WTC11 (cell line): ENCODE results near the gene MED12L. TPM values are rescaled to one million over a fixed set of nuclear protein-coding genes. Genes with fewer than 3 reads are reported as not detected.

Experiments used
- ATAC-seq: fragments of 200-7000 bp; cut with Tn5 transposase; 2 replicates; pipeline ENCODE4 v1.10.0; 2021; ENCODE audit warnings: mild to moderate bottlenecking, moderate library complexity
- CTCF ChIA-PET: fragments of 300-600 bp; sonication (Branson Sonifier 250); formaldehyde crosslinking; loops from one replicate; lab custom pipeline; 2021; ENCODE audit warnings: antibody characterized with exemption; lab: Charles Lee
- POLR2A ChIA-PET: fragments of 350-600 bp; sonication (Branson Sonifier 250); formaldehyde crosslinking; loops from one replicate; lab custom pipeline; 2021; ENCODE audit warnings: antibody characterized with exemption; lab: Charles Lee
- DNase-seq: peaks from one replicate; pipeline ENCODE4 v3.0.0; 2021; ENCODE audit warnings: low spot score
- H3K27ac Mint-ChIP-seq: 2 replicates; pipeline ENCODE4 v1.8.0; 2021; ENCODE audit warnings: mixed read lengths
- H3K27me3 Mint-ChIP-seq: 2 replicates; pipeline ENCODE4 v1.8.0; 2021; ENCODE audit warnings: low read depth, mild to moderate bottlenecking, moderate library complexity, mixed read lengths
- H3K36me3 Mint-ChIP-seq: 2 replicates; pipeline ENCODE4 v1.8.0; 2021; ENCODE audit warnings: mixed read lengths
- H3K4me1 Mint-ChIP-seq: 2 replicates; pipeline ENCODE4 v1.8.0; 2022; ENCODE audit warnings: mixed read lengths
- H3K4me3 Mint-ChIP-seq: 2 replicates; pipeline ENCODE4 v1.8.0; 2021; ENCODE audit warnings: mild to moderate bottlenecking, moderate library complexity, mixed read lengths
- H3K9me3 Mint-ChIP-seq: 2 replicates; pipeline ENCODE4 v1.8.0; 2021; ENCODE audit warnings: mixed read lengths
- CREM ChIP-seq: sonication (generic); formaldehyde crosslinking; IDR thresholded peaks from 2 replicates; pipeline ENCODE4 v1.8.1; 2022; ENCODE audit warnings: mild to moderate bottlenecking, missing genetic modification reagents, moderate library complexity
- EMX1 ChIP-seq: fragments of 250-450 bp; sonication (Bioruptor Pico); IDR thresholded peaks from 2 replicates; pipeline ENCODE4 v1.8.0; 2021; ENCODE audit warnings: mild to moderate bottlenecking
- GRHL2 ChIP-seq: fragments of 250-450 bp; sonication (Bioruptor Pico); IDR thresholded peaks from 2 replicates; pipeline ENCODE4 v1.8.0; 2022; ENCODE audit warnings: mild to moderate bottlenecking, moderate library complexity; ENCODE audit not compliant: insufficient replicate concordance, severe bottlenecking
- KAT7 ChIP-seq: sonication (generic); formaldehyde crosslinking; IDR thresholded peaks from 2 replicates; pipeline ENCODE4 v1.8.1; 2023; ENCODE audit warnings: missing genetic modification reagents, mild to moderate bottlenecking, borderline replicate concordance
- NR1H2 ChIP-seq: sonication (generic); formaldehyde crosslinking; IDR thresholded peaks from 2 replicates; pipeline ENCODE4 v1.9.0; 2021; ENCODE audit warnings: mild to moderate bottlenecking, moderate library complexity, missing genetic modification reagents
- NR2C2 ChIP-seq: sonication (generic); formaldehyde crosslinking; IDR thresholded peaks from 2 replicates; pipeline ENCODE4 v1.8.0; 2022; ENCODE audit warnings: mild to moderate bottlenecking, missing genetic modification reagents
- NR3C1 ChIP-seq: sonication (generic); formaldehyde crosslinking; conservative IDR thresholded peaks from 2 replicates; pipeline ENCODE4 v1.8.1; 2023; ENCODE audit warnings: low read depth, mild to moderate bottlenecking, missing genetic modification reagents
- RELA ChIP-seq: sonication (generic); formaldehyde crosslinking; IDR thresholded peaks from 2 replicates; pipeline ENCODE4 v1.8.1; 2022; ENCODE audit warnings: missing genetic modification reagents, mild to moderate bottlenecking, borderline replicate concordance
- TEAD4 ChIP-seq: sonication (generic); formaldehyde crosslinking; IDR thresholded peaks from 2 replicates; pipeline ENCODE4 v1.8.0; 2022; ENCODE audit warnings: mild to moderate bottlenecking, missing genetic modification reagents
- ZBTB21 ChIP-seq: sonication (generic); formaldehyde crosslinking; IDR thresholded peaks from 2 replicates; pipeline ENCODE4 v1.8.1; 2023; ENCODE audit warnings: mild to moderate bottlenecking, missing genetic modification reagents, borderline replicate concordance
- ZNF219 ChIP-seq: sonication (generic); formaldehyde crosslinking; IDR thresholded peaks from 2 replicates; pipeline ENCODE4 v1.8.0; 2023; ENCODE audit warnings: missing genetic modification reagents, mild to moderate bottlenecking, borderline replicate concordance
- ZNF317 ChIP-seq: sonication (generic); formaldehyde crosslinking; IDR thresholded peaks from 2 replicates; pipeline ENCODE4 v1.8.1; 2023; ENCODE audit warnings: low read depth, mild to moderate bottlenecking, moderate library complexity, missing genetic modification reagents, borderline replicate concordance
- total RNA-seq: library from RNA; stranded (reverse); gene quantifications from 3 replicates; pipeline ENCODE4 v1.2.3, GENCODE V29; 2021
- TF ChIP-seq, protein P1 (sequence below): sonication (generic); formaldehyde crosslinking; IDR thresholded peaks from 2 replicates; pipeline ENCODE4 v1.8.0; 2022; ENCODE audit warnings: mild to moderate bottlenecking, missing genetic modification reagents
- TF ChIP-seq, protein P2 (sequence below): sonication (generic); formaldehyde crosslinking; IDR thresholded peaks from 2 replicates; pipeline ENCODE4 v1.8.1; 2022; ENCODE audit warnings: mild to moderate bottlenecking, missing genetic modification reagents, moderate library complexity, borderline replicate concordance
- TF ChIP-seq, protein P3 (sequence below): sonication (generic); formaldehyde crosslinking; IDR thresholded peaks from 2 replicates; pipeline ENCODE4 v1.8.1; 2022; ENCODE audit warnings: missing genetic modification reagents, borderline replicate concordance
- TF ChIP-seq, protein P4 (sequence below): sonication (generic); formaldehyde crosslinking; IDR thresholded peaks from 2 replicates; pipeline ENCODE4 v1.8.0; 2022; ENCODE audit warnings: mild to moderate bottlenecking, missing genetic modification reagents
- TF ChIP-seq, protein P5 (sequence below): sonication (generic); formaldehyde crosslinking; IDR thresholded peaks from 2 replicates; pipeline ENCODE4 v1.8.1; 2023; ENCODE audit warnings: mild to moderate bottlenecking, moderate library complexity, missing genetic modification reagents
- TF ChIP-seq, protein P6 (sequence below): sonication (generic); formaldehyde crosslinking; IDR thresholded peaks from 2 replicates; pipeline ENCODE4 v1.8.1; 2023; ENCODE audit warnings: mild to moderate bottlenecking, missing genetic modification reagents, moderate library complexity
- TF ChIP-seq, protein P7 (sequence below): sonication (generic); formaldehyde crosslinking; IDR thresholded peaks from 2 replicates; pipeline ENCODE4 v1.8.0; 2022; ENCODE audit warnings: missing genetic modification reagents

The MED12L gene
- total RNA-seq, 1 experiment from 2014 or later: 27.4 TPM

DNA sequence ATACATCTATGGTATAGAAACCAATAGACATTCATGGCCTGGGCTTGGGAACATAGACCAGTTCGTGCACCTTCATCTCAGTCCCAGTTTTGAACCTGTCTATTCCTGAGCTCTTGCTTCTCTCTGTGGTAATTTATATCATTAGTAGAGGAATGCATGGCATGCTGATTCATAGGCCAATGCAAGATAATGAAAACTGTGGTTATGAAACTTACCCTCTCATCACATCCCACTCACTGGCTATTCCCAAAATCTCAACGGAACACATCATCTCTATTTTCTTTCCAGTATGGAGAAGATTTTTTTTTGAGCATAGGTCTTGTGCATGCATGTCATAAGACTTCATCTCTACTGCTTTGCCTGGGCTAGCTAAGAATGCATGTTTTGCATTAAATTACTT is 317.8 kb downstream of the MED12L start:
- Mint-ChIP-seq H3K9me3 (no peaks in the 10 kb centered on the region), H3K4me1 (peaks cover 23% of the 10 kb centered on the region), H3K36me3 (no peaks in the 10 kb centered on the region), H3K4me3 (no peak overlapping the region), H3K27ac (no peak overlapping the region), H3K27me3 (no peaks in the 10 kb centered on the region)
- DNase-seq (no peak), ATAC-seq (no peak)
- CTCF ChIA-PET: no interaction called here
- no peak for TF ChIP-seq TEAD4 (CRISPR knock-in tag)
- TF ChIP-seq KAT7 (CRISPR knock-in tag): no peak
- TF ChIP-seq ZNF317 (CRISPR knock-in tag): no peak
- TF ChIP-seq, protein P1, sequence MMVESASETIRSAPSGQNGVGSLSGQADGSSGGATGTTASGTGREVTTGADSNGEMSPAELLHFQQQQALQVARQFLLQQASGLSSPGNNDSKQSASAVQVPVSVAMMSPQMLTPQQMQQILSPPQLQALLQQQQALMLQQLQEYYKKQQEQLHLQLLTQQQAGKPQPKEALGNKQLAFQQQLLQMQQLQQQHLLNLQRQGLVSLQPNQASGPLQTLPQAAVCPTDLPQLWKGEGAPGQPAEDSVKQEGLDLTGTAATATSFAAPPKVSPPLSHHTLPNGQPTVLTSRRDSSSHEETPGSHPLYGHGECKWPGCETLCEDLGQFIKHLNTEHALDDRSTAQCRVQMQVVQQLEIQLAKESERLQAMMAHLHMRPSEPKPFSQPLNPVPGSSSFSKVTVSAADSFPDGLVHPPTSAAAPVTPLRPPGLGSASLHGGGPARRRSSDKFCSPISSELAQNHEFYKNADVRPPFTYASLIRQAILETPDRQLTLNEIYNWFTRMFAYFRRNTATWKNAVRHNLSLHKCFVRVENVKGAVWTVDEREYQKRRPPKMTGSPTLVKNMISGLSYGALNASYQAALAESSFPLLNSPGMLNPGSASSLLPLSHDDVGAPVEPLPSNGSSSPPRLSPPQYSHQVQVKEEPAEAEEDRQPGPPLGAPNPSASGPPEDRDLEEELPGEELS (CRISPR knock-in tag): no peak
- TF ChIP-seq CREM (CRISPR knock-in tag): no peak
- no peak for TF ChIP-seq GRHL2 (CRISPR knock-in tag)
- TF ChIP-seq RELA (CRISPR knock-in tag): no peak
- TF ChIP-seq, protein P2, sequence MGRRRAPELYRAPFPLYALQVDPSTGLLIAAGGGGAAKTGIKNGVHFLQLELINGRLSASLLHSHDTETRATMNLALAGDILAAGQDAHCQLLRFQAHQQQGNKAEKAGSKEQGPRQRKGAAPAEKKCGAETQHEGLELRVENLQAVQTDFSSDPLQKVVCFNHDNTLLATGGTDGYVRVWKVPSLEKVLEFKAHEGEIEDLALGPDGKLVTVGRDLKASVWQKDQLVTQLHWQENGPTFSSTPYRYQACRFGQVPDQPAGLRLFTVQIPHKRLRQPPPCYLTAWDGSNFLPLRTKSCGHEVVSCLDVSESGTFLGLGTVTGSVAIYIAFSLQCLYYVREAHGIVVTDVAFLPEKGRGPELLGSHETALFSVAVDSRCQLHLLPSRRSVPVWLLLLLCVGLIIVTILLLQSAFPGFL: no peak
- no peak for TF ChIP-seq NR1H2 (CRISPR knock-in tag)
- TF ChIP-seq, protein P3, sequence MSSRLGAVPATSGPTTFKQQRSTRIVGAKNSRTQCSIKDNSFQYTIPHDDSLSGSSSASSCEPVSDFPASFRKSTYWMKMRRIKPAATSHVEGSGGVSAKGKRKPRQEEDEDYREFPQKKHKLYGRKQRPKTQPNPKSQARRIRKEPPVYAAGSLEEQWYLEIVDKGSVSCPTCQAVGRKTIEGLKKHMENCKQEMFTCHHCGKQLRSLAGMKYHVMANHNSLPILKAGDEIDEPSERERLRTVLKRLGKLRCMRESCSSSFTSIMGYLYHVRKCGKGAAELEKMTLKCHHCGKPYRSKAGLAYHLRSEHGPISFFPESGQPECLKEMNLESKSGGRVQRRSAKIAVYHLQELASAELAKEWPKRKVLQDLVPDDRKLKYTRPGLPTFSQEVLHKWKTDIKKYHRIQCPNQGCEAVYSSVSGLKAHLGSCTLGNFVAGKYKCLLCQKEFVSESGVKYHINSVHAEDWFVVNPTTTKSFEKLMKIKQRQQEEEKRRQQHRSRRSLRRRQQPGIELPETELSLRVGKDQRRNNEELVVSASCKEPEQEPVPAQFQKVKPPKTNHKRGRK (CRISPR knock-in tag): no peak
- TF ChIP-seq, protein P4, sequence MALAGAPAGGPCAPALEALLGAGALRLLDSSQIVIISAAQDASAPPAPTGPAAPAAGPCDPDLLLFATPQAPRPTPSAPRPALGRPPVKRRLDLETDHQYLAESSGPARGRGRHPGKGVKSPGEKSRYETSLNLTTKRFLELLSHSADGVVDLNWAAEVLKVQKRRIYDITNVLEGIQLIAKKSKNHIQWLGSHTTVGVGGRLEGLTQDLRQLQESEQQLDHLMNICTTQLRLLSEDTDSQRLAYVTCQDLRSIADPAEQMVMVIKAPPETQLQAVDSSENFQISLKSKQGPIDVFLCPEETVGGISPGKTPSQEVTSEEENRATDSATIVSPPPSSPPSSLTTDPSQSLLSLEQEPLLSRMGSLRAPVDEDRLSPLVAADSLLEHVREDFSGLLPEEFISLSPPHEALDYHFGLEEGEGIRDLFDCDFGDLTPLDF (CRISPR knock-in tag): no peak
- TF ChIP-seq, protein P5, sequence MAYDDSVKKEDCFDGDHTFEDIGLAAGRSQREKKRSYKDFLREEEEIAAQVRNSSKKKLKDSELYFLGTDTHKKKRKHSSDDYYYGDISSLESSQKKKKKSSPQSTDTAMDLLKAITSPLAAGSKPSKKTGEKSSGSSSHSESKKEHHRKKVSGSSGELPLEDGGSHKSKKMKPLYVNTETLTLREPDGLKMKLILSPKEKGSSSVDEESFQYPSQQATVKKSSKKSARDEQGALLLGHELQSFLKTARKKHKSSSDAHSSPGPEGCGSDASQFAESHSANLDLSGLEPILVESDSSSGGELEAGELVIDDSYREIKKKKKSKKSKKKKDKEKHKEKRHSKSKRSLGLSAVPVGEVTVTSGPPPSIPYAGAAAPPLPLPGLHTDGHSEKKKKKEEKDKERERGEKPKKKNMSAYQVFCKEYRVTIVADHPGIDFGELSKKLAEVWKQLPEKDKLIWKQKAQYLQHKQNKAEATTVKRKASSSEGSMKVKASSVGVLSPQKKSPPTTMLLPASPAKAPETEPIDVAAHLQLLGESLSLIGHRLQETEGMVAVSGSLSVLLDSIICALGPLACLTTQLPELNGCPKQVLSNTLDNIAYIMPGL: no peak
- no peak for TF ChIP-seq EMX1 (CRISPR knock-in tag)
- TF ChIP-seq NR3C1 (CRISPR knock-in tag): no peak
- TF ChIP-seq, protein P6, sequence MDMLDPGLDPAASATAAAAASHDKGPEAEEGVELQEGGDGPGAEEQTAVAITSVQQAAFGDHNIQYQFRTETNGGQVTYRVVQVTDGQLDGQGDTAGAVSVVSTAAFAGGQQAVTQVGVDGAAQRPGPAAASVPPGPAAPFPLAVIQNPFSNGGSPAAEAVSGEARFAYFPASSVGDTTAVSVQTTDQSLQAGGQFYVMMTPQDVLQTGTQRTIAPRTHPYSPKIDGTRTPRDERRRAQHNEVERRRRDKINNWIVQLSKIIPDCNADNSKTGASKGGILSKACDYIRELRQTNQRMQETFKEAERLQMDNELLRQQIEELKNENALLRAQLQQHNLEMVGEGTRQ (CRISPR knock-in tag): no peak
- no peak for TF ChIP-seq NR2C2 (CRISPR knock-in tag)
- TF ChIP-seq ZNF219 (CRISPR knock-in tag): no peak
- TF ChIP-seq ZBTB21: no peak
- TF ChIP-seq, protein P7, sequence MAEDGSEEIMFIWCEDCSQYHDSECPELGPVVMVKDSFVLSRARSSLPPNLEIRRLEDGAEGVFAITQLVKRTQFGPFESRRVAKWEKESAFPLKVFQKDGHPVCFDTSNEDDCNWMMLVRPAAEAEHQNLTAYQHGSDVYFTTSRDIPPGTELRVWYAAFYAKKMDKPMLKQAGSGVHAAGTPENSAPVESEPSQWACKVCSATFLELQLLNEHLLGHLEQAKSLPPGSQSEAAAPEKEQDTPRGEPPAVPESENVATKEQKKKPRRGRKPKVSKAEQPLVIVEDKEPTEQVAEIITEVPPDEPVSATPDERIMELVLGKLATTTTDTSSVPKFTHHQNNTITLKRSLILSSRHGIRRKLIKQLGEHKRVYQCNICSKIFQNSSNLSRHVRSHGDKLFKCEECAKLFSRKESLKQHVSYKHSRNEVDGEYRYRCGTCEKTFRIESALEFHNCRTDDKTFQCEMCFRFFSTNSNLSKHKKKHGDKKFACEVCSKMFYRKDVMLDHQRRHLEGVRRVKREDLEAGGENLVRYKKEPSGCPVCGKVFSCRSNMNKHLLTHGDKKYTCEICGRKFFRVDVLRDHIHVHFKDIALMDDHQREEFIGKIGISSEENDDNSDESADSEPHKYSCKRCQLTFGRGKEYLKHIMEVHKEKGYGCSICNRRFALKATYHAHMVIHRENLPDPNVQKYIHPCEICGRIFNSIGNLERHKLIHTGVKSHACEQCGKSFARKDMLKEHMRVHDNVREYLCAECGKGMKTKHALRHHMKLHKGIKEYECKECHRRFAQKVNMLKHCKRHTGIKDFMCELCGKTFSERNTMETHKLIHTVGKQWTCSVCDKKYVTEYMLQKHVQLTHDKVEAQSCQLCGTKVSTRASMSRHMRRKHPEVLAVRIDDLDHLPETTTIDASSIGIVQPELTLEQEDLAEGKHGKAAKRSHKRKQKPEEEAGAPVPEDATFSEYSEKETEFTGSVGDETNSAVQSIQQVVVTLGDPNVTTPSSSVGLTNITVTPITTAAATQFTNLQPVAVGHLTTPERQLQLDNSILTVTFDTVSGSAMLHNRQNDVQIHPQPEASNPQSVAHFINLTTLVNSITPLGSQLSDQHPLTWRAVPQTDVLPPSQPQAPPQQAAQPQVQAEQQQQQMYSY: no peak
- POLR2A ChIA-PET: no interaction called here
